Activated T-cell treated with anti-CD3 and anti-CD28 coated beads for 4 hours (primary cell): ENCODE results near the gene FCHSD2.
"Not testable (repeated sequence)": the region's sequence is repeated elsewhere in the genome, so short reads cannot be mapped to it uniquely, and the experiment has no call there.

ENCODE experiments used
- DNase-seq: peaks from one replicate; pipeline ENCODE4 v3.0.0-alpha.2; 2020

FCHSD2 gene

DNA sequence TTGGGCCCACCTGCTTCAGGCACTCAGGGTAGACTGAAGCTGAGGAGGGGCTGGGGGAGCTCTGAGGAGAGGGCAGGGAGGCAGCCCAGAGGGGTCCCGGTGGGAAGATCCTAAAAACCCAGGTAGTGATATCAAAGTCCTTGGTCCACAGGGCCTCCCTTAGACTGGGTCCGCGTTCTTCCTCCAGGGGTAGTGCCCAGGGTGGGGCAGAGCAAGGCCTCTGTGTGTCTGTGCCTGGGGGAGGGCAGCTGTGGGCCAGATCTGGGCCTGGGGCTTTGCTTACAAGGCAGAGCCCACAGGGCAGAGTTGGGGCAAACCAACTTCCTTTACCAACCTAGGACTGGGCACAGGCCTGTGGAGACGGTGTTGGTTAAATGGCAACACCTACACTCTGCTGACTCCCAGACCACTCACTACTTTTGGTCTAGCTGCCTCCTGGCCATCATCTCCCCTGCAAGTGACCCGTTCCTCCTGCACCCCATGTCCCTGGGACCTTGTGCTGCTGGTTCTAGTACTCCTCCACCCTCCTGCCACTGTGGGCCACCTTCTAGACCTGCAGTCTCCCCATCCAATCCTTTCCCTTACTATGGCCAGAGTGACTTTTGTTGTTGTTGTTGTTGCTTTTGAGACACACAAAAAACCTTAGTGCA is 312.1 kb downstream of the FCHSD2 start:
- DNase-seq: no peak

DNA sequence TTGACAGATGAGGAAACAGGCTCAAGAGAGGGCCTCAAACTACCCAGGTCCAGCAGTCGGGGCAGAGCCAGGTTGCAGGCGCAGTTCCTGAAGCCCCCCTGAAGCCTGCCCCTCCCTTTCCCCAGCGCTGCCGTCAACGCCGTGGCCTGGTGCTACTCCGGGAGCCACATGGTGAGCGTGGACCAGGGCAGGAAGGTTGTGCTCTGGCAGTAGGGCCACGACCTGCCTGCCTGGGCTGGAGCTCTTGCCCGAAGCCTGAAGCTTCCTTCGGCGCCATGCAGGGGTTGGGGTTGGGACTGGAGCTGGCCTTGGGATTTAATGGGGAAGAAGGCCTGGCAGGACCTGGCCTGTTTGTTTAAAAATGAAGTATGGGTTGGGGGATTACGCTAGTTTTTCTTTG is 312.9 kb downstream of the FCHSD2 start:
- no peak for DNase-seq

DNA sequence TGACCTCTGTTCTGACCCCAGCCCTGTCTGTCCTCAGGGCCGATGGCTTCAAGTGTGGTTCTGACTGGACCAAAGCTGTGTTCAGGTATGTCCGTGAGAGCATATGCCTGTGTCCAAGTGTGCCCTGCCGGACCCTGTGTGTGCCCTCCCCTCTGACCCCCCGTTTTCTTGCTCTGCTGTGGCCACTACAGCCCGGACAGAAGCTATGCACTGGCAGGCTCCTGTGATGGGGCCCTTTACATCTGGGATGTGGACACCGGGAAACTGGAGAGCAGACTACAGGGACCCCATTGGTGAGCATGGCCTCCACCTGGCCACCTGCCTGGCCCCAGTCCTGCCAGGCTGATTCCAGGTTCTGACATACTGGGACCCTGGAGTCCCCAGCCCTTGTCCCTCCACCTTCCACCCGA is 313.4 kb downstream of the FCHSD2 start:
- DNase-seq: no peak

DNA sequence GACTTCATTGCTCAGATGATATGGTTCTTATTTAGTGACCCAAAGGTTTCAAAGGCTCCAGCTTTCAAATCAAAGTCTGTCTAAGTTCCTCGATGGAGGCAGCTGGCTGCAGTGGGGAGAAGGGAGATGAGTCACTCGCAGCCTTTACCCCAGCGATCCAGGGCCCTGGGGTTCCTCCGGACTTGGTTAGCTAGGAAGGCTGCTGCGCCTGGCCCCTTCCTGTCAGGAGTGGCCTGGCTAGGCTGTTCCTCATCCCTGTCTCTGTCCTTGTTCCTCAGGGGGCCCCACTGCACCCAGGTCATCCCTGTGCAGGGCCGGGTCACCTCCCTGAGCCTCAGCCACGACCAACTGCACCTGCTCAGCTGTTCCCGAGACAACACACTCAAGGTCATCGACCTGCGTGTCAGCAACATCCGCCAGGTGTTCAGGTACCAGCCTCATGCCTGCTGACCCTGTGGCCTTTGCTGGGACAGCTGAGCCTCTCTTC is 314.0 kb downstream of the FCHSD2 start:
- no peak for DNase-seq

DNA sequence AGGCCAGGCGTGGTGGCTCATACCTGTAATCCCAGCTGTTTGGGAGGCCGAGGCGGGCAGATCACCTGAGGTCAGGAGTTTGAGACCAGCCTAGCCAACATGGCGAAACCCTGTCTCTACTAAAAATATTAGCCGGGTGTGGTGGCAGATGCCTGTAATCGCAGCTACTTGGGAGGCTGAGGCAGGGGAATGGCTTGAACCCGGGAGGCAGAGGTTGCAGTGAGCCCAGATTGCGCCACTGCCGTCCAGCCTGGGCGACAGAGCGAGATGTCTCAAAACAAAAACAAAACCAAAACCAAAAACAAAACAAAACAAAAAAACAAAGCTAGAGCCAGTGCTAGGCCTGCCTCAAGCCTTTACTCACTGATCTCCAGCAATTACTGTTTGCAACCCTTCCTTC is 314.5 kb downstream of the FCHSD2 start:
- DNase-seq: not testable (repeated sequence)

DNA sequence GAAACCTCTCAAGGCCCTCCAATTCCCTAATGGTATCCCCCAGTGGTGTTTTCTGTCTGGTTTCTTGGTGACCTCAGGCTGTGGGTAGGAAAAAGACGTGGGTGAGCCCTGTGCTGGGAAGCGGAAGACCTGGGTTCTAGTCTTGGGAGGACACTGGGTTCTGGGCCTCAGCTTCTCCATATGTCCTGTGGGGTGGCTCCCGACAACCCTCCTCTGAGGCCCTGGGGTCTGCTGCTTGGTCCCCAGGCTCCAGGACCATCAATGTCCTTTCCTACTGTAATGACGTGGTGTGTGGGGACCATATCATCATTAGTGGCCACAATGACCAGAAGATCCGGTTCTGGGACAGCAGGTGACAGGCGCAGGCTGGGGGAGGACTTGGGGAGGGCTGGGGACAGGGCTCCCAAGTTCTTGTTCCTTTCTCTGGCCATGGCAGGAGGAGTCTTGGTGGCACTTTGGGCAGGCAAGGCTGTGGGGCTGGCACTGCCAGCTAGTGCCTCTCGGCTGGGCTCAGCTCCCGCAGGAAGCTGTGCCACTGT is 315.1 kb downstream of the FCHSD2 start:
- no peak for DNase-seq

DNA sequence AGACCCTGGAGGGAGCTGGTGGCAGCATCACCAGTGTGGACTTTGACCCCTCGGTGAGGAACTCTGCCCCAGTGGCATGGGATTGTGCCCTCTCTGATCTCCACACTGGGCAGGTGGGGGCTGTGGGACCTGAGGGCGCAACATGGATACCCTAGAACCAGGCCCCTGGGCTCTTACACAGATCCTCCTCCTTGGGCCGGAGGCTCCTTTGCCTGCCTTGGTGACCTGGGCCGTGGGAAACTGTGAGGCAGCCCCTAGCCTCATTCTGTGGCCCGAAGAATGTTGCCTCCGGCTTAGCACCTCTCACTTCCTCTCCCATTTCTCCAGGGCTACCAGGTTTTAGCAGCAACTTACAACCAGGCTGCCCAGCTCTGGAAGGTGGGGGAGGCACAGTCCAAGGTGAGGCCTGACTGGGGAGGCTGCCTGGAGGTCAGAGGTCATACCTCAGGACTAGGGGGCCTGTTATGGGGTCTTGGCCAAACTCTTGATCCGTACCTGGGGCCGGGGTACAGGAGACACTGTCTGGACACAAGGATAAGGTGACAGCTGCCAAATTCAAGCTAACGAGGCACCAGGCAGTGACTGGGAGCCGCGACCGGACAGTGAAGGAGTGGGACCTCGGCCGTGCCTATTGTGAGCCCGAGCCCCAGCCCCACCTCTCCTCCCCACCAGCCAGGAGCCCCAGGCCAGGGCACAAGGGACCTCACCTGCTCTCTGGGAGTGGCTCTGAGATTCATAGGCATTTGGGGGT is 315.8 kb downstream of the FCHSD2 start:
- DNase-seq: no peak

DNA sequence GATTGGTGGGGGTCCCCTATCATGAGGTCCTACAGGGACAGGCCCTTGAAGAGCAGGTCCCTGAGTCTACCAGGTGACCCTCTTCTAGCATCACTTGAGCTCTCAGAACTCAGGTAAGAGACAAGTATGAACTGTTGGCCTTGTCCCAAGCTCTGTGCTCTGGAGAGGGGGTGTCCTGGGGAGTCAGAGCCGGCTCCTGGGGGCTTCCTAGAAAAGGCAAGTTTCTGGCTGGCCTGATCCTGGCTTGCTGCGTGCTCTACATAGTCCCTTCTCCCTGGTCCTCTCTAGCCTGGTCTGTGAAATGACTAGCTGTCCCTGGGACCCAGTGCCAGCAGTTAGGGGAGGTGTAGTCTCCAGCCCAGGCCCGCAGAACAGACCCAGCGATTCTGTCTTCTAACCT is 316.5 kb downstream of the FCHSD2 start:
- DNase-seq: no peak

DNA sequence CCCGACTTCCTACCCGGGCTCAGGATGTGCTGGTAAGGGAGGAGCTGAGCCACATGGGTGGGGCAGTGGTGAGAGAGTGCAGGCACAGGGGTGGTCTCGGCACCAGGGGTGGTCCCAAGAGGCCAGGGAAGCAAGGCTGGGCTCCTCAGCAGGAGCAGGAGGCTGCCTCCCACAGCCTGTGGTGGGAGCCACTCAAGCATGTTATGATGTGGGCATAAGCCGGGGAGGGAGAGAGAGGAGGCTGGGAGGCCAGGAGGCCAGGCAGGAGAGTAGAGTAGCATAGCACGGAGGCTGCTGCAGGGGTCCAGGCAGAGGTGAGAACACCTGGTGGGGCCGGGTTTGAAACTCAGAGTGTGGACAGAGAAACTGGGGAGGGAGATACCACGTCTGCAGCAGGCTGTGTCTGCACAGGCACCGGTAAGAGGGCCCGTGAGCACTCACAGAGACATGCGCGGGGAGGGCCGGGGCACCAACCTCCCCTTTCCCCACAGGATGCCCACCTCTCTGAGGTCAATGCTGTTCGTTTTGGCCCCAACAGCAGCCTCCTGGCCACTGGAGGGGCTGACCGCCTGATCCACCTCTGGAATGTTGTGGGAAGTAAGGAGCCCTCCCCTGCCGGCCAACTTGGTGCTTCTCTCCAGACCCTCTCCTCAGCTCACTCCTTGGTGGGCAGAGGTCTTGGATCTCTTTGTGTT is 317.2 kb downstream of the FCHSD2 start:
- DNase-seq: no peak

DNA sequence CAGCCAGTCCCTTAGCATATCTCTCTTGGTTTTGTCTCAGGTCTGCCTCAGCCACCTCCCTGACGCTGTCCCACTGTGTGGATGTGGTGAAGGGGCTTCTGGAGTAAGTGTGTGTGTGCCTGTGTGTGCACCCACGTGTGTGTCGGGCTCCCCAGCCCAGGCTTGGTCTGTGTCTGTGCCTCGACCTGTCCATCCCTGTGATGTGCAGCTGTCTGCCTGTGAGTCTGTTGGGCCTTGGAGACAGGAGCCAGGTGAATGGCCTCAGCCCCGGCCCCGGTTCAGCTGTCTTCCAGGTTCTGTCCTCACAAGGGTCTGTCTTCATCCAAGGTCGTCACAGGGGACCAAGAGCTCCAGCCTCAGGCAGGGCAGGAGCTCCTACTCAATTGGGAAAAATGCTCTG is 318.1 kb downstream of the FCHSD2 start:
- no peak for DNase-seq

DNA sequence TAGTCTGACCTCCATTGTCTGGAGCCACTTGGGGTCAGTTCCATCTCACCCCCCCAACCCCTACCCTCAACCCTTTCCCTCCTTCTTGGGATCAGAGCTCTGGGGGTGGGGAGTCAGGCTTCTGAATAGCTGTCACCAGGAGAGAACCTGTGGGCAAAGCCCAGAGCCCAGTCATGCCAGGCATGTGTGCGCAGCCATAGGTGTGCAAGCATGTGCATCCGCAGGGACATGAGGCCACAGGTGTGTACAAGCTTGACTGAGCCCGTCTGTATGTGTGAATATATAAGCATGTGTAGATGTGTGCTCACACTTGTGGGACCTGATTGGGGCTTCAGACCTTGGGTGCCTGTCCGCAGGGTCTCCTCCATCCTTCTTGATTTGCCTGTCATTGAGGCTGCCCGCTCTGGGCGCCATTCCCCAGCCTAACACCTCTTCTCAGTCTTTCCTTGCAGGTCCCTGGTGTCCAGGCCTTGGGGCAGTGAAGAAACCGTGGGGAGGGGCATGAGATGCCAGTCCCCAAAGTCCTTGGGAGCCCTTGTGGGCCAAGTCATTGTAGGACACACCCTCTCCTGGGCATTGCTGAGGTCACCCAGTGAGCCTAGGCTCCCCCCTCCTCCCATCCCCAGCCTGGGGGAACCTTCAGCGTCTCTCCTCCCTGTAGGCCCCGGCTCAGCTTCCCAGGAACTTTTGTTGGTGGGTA is 318.9 kb downstream of the FCHSD2 start:
- no peak for DNase-seq

DNA sequence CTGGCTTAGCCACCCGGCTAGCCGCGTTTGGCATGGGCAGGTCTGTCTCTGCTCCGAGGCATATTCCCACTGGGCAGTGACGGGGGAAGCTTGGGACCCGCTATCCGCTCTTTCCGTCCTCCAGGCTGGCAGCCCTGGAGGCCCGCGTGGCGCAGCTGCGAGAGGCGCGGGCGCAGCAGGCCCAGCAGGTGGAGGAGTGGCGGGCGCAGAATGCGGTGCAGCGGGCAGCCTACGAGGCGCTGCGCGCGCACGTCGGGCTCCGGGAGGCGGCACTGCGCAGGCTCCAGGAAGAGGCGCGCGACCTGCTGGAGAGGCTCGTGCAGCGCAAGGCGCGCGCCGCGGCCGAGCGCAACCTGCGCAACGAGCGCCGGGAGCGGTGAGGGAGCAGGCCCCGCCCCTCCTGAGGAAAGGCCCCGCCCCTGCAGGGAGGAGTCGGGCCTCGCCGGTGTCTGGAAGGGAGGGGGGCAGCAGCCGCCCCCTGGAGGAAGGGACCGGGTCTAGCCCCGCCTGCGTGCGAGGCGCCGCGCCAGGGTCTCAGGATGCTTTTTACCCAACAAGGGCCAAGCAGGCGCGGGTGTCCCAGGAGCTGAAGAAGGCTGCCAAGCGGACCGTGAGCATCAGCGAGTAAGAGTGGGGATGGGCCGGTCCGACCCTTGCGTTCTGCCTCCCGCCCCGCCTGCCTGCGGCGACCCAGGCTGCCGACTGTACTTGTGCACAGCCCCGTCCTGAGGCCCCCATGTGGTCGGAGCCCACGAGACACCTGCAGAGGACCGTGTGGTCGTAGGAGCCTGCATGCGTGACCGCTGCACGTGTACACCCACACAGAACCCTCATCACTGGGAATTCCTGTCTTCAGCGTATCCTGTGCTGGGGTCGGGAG is 320.0 kb downstream of the FCHSD2 start:
- peak; percentile 70 for DNase-seq

DNA sequence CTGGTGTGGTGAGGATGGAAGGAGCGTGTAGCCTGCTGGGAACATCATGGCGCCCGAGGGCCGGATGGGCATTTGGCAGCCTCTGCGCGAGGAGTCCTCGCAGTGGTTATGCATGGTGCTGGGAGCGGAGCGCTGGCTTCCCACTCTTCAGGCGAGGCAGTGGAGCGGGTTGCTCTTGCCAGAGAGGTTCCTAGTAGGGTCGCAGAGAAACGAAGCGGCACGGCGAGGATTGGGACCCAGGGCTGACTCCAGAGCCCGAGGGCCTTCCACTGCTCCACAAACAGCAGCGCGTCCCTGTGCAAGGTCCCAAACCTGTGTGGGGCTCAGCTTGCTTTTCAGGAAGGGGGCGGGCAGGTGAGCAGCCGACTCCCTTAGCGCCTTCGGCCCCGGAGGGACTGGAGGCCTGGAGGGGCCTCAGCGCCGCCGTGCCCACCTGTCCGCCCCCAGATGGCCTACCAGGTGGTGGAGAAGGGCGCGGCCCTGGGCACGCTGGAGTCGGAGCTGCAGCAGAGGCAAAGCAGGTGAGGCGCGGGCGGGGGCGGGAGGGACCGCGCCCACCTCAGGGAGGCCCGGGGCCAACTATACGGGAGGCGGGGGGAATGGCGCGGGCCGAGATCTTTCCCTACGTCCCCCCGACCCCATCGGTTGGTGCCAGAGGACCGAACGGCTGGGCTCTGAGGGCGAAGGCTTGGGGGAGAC is 320.7 kb downstream of the FCHSD2 start:
- DNase-seq: no peak

DNA sequence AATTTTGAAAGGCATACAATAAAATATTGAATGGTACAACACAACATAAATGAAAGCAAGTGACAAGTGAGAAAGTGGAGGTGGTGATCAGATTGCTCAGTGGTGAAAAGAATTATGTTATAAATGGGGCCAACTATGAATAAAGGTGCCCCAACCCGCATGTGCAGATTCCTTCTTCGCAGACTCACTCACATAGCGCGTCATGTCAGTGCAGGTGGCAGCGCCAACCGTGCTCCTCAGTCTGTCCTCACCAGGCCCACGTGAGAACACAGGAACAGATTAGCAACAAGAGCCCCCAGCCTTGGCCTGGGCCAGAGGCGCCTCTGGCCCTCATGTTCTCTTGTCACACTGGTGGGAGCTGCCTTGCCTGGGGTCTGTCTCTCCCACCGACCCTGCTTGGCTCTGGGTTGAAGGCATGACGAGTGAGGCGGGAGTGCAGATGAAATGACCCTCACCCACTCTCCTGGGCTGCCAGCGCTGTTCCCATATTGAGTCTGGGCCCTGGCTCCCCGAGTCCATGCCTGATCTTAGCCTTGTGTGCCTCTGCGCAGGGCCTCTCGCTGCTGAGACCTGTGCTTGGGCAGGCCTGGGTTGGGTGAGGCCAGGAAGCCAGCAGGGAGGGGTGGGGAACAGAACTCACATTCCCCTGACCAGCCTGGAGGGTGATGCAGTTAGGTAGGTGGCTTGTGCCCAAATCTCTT is 321.5 kb downstream of the FCHSD2 start:
- DNase-seq: no peak

DNA sequence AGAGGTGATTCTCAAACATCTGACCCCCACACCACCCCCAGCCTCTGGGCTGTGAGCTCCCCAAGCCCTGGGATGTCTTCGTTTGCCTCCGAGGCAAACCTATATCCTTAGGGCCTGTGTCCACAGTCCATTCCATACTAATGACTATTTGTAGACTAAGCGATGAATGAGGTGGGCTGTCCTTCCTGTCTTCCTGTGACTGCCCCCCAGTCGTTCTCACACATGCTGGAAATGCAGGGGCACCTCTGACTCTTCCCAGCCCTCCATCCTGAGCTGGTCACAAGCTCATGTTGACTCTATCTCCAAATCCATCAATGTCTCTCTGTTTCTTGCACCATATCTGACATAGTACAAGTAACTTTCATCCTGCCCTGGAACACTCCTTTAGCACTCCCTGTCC is 323.1 kb downstream of the FCHSD2 start:
- DNase-seq: no peak

DNA sequence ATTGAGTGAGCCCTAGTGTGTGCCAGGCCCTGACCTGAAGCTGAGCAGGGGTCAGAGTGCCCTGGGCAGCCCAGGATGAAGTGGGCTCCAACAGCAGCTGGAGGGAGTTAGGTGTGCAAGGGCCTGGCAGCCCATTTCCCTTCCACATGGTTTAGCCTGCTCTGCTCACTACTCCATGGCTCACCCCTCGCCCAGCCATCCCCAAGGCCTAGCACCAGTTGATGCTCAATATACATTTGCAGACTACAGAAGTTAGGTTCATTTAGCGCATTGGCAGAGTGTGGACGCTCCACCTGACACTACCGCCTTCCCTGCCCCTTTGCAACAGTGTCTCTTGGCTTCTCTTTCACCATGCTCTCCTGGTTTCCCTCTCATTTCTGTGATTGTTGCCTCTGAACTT is 324.2 kb downstream of the FCHSD2 start:
- DNase-seq: no peak

DNA sequence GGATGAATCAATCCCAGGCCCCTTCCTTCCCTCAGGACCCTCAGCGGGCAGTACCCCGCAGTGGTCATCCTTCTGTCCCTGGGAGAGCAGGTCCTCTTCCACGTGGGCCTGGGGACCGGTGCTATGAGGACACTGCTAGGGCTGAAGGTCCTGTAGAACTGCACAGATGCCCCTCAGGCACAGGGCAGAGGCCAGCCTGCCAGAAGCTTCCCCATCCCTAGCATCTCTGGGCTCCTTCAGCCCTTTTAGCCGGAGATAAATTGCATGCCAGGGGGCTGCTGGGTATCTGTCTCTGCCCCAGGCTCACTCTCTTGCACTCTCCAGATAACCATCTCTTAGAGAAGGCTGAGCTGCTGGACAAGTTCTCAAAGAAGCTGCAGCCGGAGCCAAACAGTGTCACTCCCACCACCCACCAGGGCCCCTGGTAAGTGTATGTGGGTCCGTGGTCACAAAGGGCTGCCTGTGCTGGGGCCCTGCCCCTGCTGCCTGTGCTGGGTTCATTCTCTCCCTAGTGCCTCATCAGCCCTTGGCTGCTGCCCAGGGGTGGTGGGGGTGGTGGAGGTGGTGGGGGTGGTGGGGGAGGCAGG is 325.6 kb downstream of the FCHSD2 start:
- DNase-seq: no peak

DNA sequence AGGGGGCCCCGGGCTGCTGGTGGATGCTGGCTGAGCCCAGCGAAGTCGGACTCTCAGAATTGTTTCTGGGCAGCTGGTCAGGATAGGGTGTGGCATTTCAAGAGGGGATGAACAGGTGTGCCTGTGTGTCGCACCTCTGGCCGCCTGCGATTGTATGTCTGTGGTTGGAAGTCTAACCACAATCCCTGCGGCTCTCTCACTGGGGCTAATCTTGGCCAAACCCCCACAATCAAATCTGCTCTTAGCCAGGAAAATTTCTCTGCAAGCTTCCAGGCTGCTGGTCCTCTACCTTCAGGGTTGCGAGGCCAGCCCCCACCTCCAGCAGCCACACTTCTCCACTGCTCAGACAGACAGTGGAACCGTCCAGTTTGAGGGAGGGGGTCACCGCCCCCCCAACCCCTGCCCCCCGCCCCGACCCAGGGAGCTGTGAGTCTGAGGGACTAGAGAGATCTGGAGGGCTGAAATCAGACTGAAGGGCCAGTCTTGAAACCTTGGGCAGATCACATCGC is 327.0 kb downstream of the FCHSD2 start:
- DNase-seq: no peak

DNA sequence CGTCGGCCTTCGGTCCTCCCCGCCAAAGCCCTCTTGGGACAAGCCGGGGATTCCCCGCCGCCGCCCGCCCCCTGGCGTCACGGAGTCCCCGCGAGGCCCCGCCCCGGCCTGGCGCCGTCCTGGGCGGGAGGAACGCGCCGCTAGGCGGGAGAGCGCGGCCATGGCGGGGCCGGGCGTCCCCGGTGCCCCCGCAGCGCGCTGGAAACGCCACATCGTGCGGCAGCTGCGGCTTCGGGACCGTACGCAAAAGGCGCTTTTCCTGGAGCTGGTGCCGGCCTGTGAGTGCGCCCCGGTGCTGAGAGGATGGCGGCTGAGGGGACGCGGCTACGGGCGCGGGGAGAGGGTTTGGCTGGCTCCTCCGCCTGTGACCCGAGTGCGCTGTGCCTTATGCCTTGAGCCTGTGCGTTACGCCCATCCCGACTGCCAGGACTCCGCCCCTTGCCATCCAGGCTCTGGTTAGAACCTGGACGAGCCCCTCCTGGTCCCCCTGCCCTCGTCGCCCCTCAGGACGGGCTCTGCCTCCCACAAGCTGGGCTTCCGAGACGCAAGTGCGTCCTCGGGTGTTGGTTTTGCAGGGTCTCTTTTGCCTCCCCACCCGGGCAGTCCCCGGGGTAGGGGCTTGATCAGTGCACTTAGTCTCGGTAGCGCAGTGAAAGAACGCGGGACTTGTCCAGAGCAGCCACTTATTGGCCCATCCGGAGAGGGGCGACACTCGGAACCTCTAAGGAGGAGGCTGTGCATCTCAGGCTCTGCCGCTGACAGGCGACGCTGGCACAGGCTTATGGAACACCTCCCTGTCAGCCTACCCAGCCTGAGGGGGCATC is 327.6 kb downstream of the FCHSD2 start, which contains the start of gene ATG16L2:
ATG16L2 (plus strand) TSS at position 126 of the 824 bp plus-strand sequence; CDS start at position 161, 35 bp downstream.
- peak; percentile 82 for DNase-seq
